Keratinocyte (primary cell): Measurements from ENCODE around the gene SAPCD1. TPM values are rescaled to one million over a fixed set of nuclear protein-coding genes. Genes with fewer than 3 reads are reported as not detected.

Experiments used
- DNase-seq: peaks from one replicate; pipeline ENCODE4 v3.0.0-alpha.2; 2011; ENCODE audit warnings: low read depth, missing footprints, low spot score
- FAIRE-seq: peaks from 2 replicates; lab custom pipeline; 2011; peaks lifted over from hg19 to GRCh38; lab: Jason Lieb, UNC
- H2AFZ ChIP-seq: 2 replicates; pipeline ENCODE4 v1.6.0; 2012; ENCODE audit warnings: low read length, control low read depth, inconsistent platforms; ENCODE audit not compliant: control insufficient read depth
- H3K27ac ChIP-seq: 2 replicates; pipeline ENCODE4 v1.5.1; 2011; ENCODE audit warnings: low read length; ENCODE audit not compliant: control insufficient read depth, insufficient read depth
- H3K27me3 ChIP-seq: 3 replicates; pipeline ENCODE4 v1.6.0; 2011; ENCODE audit warnings: low read length; ENCODE audit not compliant: control insufficient read depth, insufficient read depth; ENCODE audit errors: extremely low read depth
- H3K36me3 ChIP-seq, 2 experiments: 2 replicates in 1 of 2; 3 replicates in 1 of 2; pipeline ENCODE4 v1.5.1; 2011; ENCODE audit warnings: low read length in 2 of 2, mild to moderate bottlenecking in 1 of 2; ENCODE audit not compliant: control insufficient read depth in 2 of 2, insufficient read depth in 2 of 2; ENCODE audit errors: extremely low read depth in 1 of 2
- H3K4me1 ChIP-seq: 3 replicates; pipeline ENCODE4 v1.5.1; 2011; ENCODE audit warnings: low read length; ENCODE audit not compliant: control insufficient read depth, insufficient read depth; ENCODE audit errors: extremely low read depth
- H3K4me2 ChIP-seq: 3 replicates; pipeline ENCODE4 v1.6.0; 2011; ENCODE audit warnings: low read depth, low read length; ENCODE audit not compliant: control insufficient read depth, insufficient read depth; ENCODE audit errors: extremely low read depth
- H3K4me3 ChIP-seq, 3 experiments: fragments of 200-600 bp in 1 of 3; sonication (generic) in 1 of 3; 2 replicates in 2 of 3; 3 replicates in 1 of 3; pipeline ENCODE4 v1.5.1; 2011 to 2016; ENCODE audit warnings: low read length in 3 of 3, mild to moderate bottlenecking in 3 of 3, control low read depth in 2 of 3, inconsistent platforms in 1 of 3, low read depth in 1 of 3, mixed read lengths in 1 of 3, mixed run types in 1 of 3, moderate library complexity in 1 of 3; ENCODE audit not compliant: control insufficient read depth in 2 of 3, insufficient read depth in 2 of 3; ENCODE audit errors: extremely low read depth in 1 of 3
- H3K79me2 ChIP-seq: 2 replicates; pipeline ENCODE4 v1.6.0; 2012; ENCODE audit warnings: low read length; ENCODE audit not compliant: control insufficient read depth, insufficient read depth
- H3K9ac ChIP-seq: 3 replicates; pipeline ENCODE4 v1.6.0; 2011; ENCODE audit warnings: low read length; ENCODE audit not compliant: control insufficient read depth, insufficient read depth; ENCODE audit errors: extremely low read depth
- H3K9me1 ChIP-seq: 3 replicates; pipeline ENCODE4 v1.6.0; 2011; ENCODE audit warnings: low read length; ENCODE audit not compliant: control insufficient read depth, insufficient read depth; ENCODE audit errors: extremely low read depth
- H3K9me3 ChIP-seq: 2 replicates; pipeline ENCODE4 v1.5.1; 2012; ENCODE audit warnings: low read depth, low read length; ENCODE audit not compliant: control insufficient read depth
- H4K20me1 ChIP-seq: 3 replicates; pipeline ENCODE4 v1.6.0; 2011; ENCODE audit warnings: low read length; ENCODE audit not compliant: control insufficient read depth, insufficient read depth; ENCODE audit errors: extremely low read depth
- EZH2 ChIP-seq: IDR thresholded peaks from one replicate; pipeline ENCODE4 v1.6.1; 2012; ENCODE audit warnings: inconsistent platforms, mild to moderate bottlenecking, low read length, moderate library complexity
- dilution Hi-C: fragments of 300-500 bp; cut with MboI; formaldehyde crosslinking; loops from one replicate; pipeline ENCODE4 v1.7.0; 2020; ENCODE audit warnings: low sequenced_read_pairs; ENCODE audit not compliant: extremely low pct_ligation_motif_present
- polyA plus RNA-seq, 5 experiments: library from polyadenylated mRNA; depleted of rRNA in 3 of 5; stranded (reverse) in 3 of 5; stranded (forward) in 1 of 5; unstranded in 1 of 5; fragments of >200 nt; gene quantifications; 1 replicate in 1 of 5; 2 replicates in 3 of 5; 3 replicates in 1 of 5; pipeline versions ENCODE4 v1.2.1 to v1.2.3, GENCODE V29; 2011 to 2012; ENCODE audit warnings: missing spikeins in 2 of 5, low read depth in 1 of 5, low replicate concordance in 1 of 5
- TF ChIP-seq, protein P1 (sequence below), 3 experiments: IDR thresholded peaks in 1 of 3; conservative IDR thresholded peaks in 1 of 3; optimal IDR thresholded peaks in 1 of 3; 2 replicates in 2 of 3; 3 replicates in 1 of 3; pipeline versions ENCODE3 to v1.5.1; 2011; ENCODE audit warnings: low read length in 3 of 3, mild to moderate bottlenecking in 3 of 3, moderate library complexity in 2 of 3, control low read depth in 1 of 3, inconsistent platforms in 1 of 3; ENCODE audit not compliant: insufficient read depth in 2 of 3; ENCODE audit errors: extremely low read depth in 1 of 3

SAPCD1 gene
- polyA plus RNA-seq, 1 donor (not counting 4 experiments of a cell fraction or from before 2014, with no cell fraction given), result 2.1 TPM

GRCh38 chr6:31725502-31726350, 36.7 kb upstream of the SAPCD1 start:
- no peak for DNase-seq
- no peaks in the 10 kb centered on the region for H3K27me3 ChIP-seq
- no peaks in the 10 kb centered on the region for H3K79me2 ChIP-seq
- no peak overlapping the region for H3K9ac ChIP-seq
- no peak overlapping the region for H2AFZ ChIP-seq
- no peak overlapping the region for H3K4me3 ChIP-seq
- H3K27ac ChIP-seq, result no peak overlapping the region
- H3K9me3 ChIP-seq, result no peaks in the 10 kb centered on the region
- dilution Hi-C loops, result no loop called here
- H4K20me1 ChIP-seq, result peaks cover 3% of the 10 kb centered on the region
- H3K4me2 ChIP-seq, result no peak overlapping the region
- H3K36me3 ChIP-seq, result peaks cover 5 to 6% of the 10 kb centered on the region in 2 experiments
- peaks cover 9% of the 10 kb centered on the region for H3K4me1 ChIP-seq
- TF ChIP-seq, protein P1, sequence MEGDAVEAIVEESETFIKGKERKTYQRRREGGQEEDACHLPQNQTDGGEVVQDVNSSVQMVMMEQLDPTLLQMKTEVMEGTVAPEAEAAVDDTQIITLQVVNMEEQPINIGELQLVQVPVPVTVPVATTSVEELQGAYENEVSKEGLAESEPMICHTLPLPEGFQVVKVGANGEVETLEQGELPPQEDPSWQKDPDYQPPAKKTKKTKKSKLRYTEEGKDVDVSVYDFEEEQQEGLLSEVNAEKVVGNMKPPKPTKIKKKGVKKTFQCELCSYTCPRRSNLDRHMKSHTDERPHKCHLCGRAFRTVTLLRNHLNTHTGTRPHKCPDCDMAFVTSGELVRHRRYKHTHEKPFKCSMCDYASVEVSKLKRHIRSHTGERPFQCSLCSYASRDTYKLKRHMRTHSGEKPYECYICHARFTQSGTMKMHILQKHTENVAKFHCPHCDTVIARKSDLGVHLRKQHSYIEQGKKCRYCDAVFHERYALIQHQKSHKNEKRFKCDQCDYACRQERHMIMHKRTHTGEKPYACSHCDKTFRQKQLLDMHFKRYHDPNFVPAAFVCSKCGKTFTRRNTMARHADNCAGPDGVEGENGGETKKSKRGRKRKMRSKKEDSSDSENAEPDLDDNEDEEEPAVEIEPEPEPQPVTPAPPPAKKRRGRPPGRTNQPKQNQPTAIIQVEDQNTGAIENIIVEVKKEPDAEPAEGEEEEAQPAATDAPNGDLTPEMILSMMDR (optimal IDR thresholded peaks at IDR 0.05 in 1 of 3, IDR thresholded peaks at IDR 0.05 in 1 of 3, conservative IDR thresholded peaks at IDR 0.05 in 1 of 3; ENCODE audit: extremely low read depth in 1 of 3, insufficient read depth in 2 of 3, low read length in 3 of 3), result no peak
- no peak for TF ChIP-seq EZH2
- no peak for FAIRE-seq
- H3K9me1 ChIP-seq, result no peaks in the 10 kb centered on the region

DNA sequence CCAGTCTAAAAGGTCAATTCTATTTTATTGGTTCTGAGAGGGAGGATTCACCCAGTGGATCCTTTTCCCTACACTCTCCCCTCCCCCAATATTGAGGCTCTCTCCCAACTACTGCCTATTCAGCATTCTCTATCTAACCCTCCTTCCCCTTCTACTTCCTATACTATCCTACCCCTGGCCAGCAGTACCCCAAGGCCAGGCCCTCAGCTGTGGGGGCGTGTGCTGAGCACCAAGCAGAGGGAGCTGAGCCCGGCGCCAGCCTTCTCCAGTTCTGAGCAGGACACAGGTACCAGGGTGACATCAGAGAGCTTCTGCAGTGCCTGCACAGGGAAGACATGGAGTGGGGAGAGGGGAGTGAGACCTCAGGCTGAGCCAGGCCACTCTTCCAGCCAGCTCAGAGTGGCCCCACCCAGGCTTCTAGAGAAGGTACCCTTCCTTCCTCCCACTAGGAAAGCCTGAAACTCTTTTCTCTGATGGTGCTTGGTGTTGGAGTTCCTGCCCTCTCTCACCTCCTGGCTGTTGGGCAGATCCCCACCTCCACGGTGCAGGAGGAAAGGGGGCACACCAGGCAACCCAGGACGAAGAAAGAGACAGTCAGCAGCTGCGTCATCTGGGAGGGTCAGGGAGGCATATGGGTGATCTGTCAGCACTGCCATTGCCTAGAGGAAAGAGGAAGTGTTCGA, 35.3 kb upstream of the SAPCD1 start:
- DNase-seq (no peak), FAIRE-seq (no peak)
- peaks cover 9% of the 10 kb centered on the region for H3K4me1 ChIP-seq
- dilution Hi-C loops, result no loop called here
- no peak overlapping the region for H3K9ac ChIP-seq
- H3K27ac ChIP-seq, result no peak overlapping the region
- no peaks in the 10 kb centered on the region for H3K27me3 ChIP-seq
- no peaks in the 10 kb centered on the region for H3K9me3 ChIP-seq
- no peak overlapping the region for H2AFZ ChIP-seq
- H3K36me3 ChIP-seq, result peaks cover 15 to 20% of the 10 kb centered on the region in 2 experiments
- no peaks in the 10 kb centered on the region for H3K79me2 ChIP-seq
- H4K20me1 ChIP-seq, result peaks cover 6% of the 10 kb centered on the region
- H3K4me2 ChIP-seq, result no peak overlapping the region
- H3K9me1 ChIP-seq, result peaks cover 2% of the 10 kb centered on the region
- H3K4me3 ChIP-seq, result no peak overlapping the region
- TF ChIP-seq EZH2, result no peak
- TF ChIP-seq, protein P1 (optimal IDR thresholded peaks at IDR 0.05 in 1 of 3, IDR thresholded peaks at IDR 0.05 in 1 of 3, conservative IDR thresholded peaks at IDR 0.05 in 1 of 3; ENCODE audit: extremely low read depth in 1 of 3, insufficient read depth in 2 of 3, low read length in 3 of 3), result no peak
